Stimulated activated naive CD8-positive, alpha-beta T cell treated with anti-CD3 and anti-CD28 coated beads, Interleukin-15, Interleukin-2, amounts not matched to agents 100 ng/mL and 50 ng/mL, for 24 hours (primary cell): ENCODE measurements around the gene IMMP1L.

Experiments
- H3K27ac Mint-ChIP-seq: one replicate; pipeline ENCODE4 v1.8.0; 2021; ENCODE audit warnings: mild to moderate bottlenecking, mixed read lengths
- H3K27me3 Mint-ChIP-seq: one replicate; pipeline ENCODE4 v1.8.0; 2021; ENCODE audit warnings: mixed read lengths
- H3K36me3 Mint-ChIP-seq: one replicate; pipeline ENCODE4 v1.8.0; 2021; ENCODE audit warnings: low read depth, mixed read lengths
- H3K4me1 Mint-ChIP-seq: one replicate; pipeline ENCODE4 v1.8.0; 2021; ENCODE audit warnings: low read depth, mixed read lengths
- H3K4me3 Mint-ChIP-seq: one replicate; pipeline ENCODE4 v1.8.0; 2021; ENCODE audit warnings: mild to moderate bottlenecking, mixed read lengths
- H3K9me3 Mint-ChIP-seq: one replicate; pipeline ENCODE4 v1.8.0; 2021; ENCODE audit warnings: mixed read lengths

IMMP1L gene

DNA sequence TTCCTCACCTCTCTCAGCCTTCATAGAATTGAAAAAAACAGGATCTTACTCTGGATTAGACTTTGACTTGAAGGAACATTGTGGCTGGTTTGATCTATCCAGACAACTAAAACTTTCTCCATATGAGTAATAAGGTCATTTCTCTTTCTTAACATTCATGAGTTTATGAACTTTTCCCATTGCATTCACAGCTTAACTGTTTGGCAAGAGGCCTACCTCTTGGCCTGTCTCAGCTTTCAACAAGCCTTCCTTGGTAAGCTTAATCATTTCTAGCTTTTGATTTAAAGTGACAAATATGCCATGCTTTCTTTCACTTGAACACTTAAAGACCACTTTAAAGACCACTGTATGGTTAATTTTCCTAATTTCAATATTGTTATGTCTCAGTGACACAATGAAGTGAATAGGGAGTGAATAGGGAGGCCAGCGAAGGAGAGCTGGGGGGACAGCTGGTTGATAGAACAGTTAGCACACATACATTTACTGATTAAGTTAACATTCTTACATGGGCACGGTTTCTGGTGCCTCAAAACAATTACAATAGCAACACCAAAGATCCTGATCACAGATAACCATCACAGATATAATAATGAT, 17.0 kb downstream of the IMMP1L start:
- H3K4me3 Mint-ChIP-seq, result no peak overlapping the region
- H3K27me3 Mint-ChIP-seq, result no peaks in the 10 kb centered on the region
- H3K4me1 Mint-ChIP-seq, result peaks cover 28% of the 10 kb centered on the region
- peaks cover 53% of the 10 kb centered on the region for H3K36me3 Mint-ChIP-seq
- H3K9me3 Mint-ChIP-seq, result peaks cover 23% of the 10 kb centered on the region
- no peak overlapping the region for H3K27ac Mint-ChIP-seq

DNA sequence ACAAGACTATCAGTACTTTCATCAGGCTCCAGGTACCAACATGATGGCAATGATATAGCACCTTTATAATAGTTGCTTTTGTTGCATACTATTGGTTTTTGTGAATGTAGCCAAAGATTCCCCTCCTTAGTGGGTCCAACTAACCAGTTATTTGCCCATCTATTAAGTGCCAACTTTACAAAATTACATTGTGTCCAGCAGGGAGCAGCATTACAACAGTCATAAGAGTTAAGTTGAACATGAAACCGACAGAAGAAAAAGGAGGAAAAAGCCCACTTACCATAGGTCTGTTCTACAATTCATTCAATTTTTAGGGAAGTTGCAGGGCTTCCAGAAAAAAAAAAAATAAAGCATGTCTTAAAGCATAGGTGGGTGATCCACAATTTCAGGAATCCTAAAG, 21.6 kb downstream of the IMMP1L start:
- Mint-ChIP-seq H3K9me3 (peaks cover 4% of the 10 kb centered on the region), H3K4me3 (no peak overlapping the region), H3K27ac (no peak overlapping the region)

DNA sequence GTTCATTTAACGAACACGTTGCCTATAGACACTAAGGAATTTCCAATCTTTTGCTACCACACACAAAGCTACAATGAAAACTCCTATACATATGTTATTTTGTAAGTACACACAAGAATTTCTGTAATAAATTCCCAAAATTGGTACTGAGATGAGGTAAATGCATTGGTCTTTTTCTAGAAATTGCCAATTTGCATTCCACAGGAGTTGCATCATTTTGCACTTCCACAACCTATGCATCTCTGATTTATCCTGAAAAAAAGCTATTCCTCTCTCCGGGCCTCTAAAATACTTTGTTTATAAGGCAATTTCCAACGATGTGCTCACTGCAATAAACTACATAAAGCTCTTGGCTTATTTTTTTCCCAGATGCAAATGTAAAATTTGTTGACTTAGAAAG, 24.9 kb downstream of the IMMP1L start:
- no peak overlapping the region for H3K27ac Mint-ChIP-seq
- peaks cover 3% of the 10 kb centered on the region for H3K36me3 Mint-ChIP-seq
- no peaks in the 10 kb centered on the region for H3K4me1 Mint-ChIP-seq
- H3K27me3 Mint-ChIP-seq, result no peaks in the 10 kb centered on the region
- H3K4me3 Mint-ChIP-seq, result no peak overlapping the region
- H3K9me3 Mint-ChIP-seq, result no peaks in the 10 kb centered on the region

More for the DNA sequence above, 21.6 kb downstream of the IMMP1L start:
- Mint-ChIP-seq H3K36me3 (peaks cover 19% of the 10 kb centered on the region), H3K4me1 (peaks cover 13% of the 10 kb centered on the region), H3K27me3 (no peaks in the 10 kb centered on the region)

DNA sequence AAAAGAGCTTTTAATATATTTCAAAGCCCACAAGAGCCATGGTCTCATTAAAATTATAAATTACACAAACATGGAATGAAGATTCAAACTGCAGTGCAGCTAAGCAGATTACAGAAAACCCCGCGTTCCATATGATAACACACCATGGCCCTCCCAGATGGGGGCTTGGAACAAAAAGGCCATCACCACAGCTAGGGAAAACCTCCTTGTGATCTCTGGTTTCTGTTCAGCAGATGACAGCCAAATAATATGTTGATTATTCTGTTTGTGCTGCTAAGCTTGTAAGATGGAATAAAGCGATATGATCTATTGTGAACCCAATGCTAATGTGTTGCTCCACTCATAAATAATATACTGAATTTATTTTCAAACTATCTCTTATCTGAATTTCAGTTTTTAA, 28.5 kb downstream of the IMMP1L start:
- H3K4me1 Mint-ChIP-seq, result no peaks in the 10 kb centered on the region
- peaks cover 6% of the 10 kb centered on the region for H3K36me3 Mint-ChIP-seq
- H3K27ac Mint-ChIP-seq, result no peak overlapping the region
- no peak overlapping the region for H3K4me3 Mint-ChIP-seq
- no peaks in the 10 kb centered on the region for H3K27me3 Mint-ChIP-seq
- H3K9me3 Mint-ChIP-seq, result no peaks in the 10 kb centered on the region

DNA sequence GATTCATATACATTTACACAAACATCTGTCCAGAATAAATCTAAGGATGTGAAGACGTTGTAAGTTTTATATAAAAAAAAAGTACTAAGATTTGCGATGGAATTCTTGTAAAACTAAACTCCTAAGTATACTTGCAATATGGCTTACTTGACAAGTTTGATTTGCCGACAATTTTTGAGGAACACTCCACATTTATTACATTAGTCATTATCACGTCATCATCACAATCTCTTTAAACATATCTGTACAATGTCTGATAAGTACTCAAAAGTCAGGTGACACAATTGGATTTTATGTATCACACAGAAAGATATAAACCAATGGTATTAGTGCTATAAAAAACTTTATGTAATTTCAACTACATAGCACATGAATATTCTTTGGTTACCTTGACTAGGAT, 30.4 kb downstream of the IMMP1L start:
- no peaks in the 10 kb centered on the region for H3K4me1 Mint-ChIP-seq
- H3K36me3 Mint-ChIP-seq, result peaks cover 8% of the 10 kb centered on the region
- H3K9me3 Mint-ChIP-seq, result no peaks in the 10 kb centered on the region
- no peak overlapping the region for H3K4me3 Mint-ChIP-seq
- H3K27me3 Mint-ChIP-seq, result no peaks in the 10 kb centered on the region
- H3K27ac Mint-ChIP-seq, result no peak overlapping the region

DNA sequence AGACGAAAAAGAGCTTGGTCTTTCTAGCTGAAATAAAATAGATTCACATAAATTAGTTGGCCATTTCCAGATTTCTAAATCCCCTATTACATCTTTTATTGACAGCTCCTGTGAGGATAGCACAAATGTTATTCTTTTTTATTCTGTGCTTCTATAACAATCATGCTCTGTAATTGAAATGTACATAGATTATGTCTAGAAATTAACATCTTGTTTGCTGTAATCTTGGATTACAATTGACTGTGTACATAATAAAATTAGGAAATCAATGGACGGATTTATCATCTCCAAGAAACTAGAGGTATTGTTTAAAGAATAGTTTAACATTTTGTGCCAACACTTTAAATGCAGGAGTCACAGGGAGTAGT, 31.2 kb downstream of the IMMP1L start:
- Mint-ChIP-seq H3K4me3 (no peak overlapping the region), H3K4me1 (no peaks in the 10 kb centered on the region), H3K9me3 (no peaks in the 10 kb centered on the region), H3K36me3 (peaks cover 12% of the 10 kb centered on the region), H3K27ac (no peak overlapping the region), H3K27me3 (no peaks in the 10 kb centered on the region)

DNA sequence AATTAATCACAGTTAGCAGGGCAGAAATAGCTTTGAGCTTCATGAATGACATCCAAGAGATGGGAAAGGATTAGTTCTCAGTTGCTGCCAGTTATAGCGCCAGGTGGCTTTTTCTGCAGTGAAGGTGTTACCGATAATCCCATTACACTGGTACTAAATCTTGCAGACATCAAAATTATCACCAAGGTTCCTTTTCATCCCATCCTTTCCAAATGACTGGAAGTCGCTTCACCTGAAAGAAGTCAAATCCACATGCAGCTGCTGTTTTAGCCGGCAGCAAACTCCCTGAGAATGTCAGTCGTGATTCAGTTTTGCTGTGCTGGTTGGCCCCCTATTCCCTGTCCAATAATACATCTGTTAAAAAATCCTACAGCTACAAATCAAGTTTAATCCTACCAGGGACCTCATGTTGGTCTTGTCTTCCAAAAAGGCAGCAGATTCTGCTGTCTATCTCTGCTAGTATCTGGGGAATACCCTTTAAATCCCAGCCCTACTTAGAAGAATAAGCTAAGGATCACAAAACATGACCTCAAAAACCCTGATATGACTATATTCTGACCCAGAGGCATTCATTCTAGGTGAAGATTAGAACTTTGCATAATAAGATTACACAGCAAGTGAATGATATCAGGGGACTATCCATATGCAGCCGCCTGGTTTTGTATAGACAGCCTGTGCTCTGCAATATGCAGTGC, 31.7 kb downstream of the IMMP1L start:
- Mint-ChIP-seq H3K27ac (no peak overlapping the region), H3K36me3 (peaks cover 12% of the 10 kb centered on the region), H3K9me3 (no peaks in the 10 kb centered on the region), H3K4me1 (no peaks in the 10 kb centered on the region), H3K4me3 (no peak overlapping the region), H3K27me3 (no peaks in the 10 kb centered on the region)

DNA sequence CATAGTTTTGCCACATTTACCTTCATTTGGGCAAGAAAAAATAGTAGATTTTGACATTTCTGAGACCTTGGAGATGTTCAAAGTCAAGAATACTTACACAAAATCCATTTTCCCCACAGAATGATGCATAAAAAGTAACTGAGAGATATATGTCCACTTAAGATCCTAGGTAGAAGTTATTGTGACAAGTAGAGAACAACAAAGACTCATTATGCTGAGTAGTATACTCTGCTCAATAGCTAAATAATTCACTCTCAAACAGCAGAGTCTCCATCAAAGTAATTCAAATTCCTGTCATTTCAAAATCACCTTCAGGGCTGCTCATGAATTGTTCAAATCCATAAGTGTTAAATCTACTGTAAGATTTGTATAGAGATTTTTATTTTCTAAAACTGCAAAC, 35.3 kb downstream of the IMMP1L start:
- Mint-ChIP-seq H3K4me3 (no peak overlapping the region), H3K27me3 (no peaks in the 10 kb centered on the region), H3K9me3 (peaks cover 3% of the 10 kb centered on the region), H3K27ac (no peak overlapping the region), H3K4me1 (no peaks in the 10 kb centered on the region), H3K36me3 (peaks cover 22% of the 10 kb centered on the region)

DNA sequence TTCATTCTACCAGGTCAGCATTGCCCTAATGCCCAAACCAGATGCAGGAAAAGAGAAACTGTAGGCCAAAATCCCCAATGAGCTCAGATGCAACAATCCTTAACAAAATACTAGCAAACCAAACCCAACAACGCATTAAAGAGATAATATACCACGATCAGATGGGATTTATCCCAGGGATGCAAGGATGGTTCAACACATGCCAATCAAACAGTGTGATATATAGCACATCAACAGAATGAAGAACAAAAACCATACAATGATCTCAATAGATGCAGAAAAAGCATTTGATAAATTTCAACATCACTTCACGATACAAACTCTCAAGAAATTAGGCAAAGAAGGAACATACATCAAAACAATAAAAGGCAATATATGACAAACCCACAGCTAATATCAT, 45.0 kb downstream of the IMMP1L start:
- no peak overlapping the region for H3K4me3 Mint-ChIP-seq
- H3K27ac Mint-ChIP-seq, result no peak overlapping the region
- H3K4me1 Mint-ChIP-seq, result no peaks in the 10 kb centered on the region
- H3K27me3 Mint-ChIP-seq, result no peaks in the 10 kb centered on the region
- H3K9me3 Mint-ChIP-seq, result peaks cover 15% of the 10 kb centered on the region
- peaks cover 57% of the 10 kb centered on the region for H3K36me3 Mint-ChIP-seq

DNA sequence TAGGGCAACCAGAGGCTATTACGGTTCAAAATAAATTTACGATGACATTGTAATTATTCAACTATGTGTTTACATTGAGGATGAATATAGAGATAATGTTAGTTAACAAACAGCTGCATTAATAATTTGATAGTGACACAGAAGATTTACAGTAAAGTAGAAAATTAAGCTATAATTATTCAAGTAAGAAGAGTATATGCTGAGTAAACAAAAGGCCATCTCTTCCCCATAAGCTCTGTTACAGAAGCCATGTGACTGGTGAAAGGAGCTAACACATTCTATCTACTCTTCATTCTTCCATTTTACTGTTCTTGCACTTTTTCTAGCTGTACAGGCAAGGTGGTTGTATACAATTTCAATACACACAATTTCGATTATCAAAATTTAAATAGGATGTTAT, 54.2 kb downstream of the IMMP1L start:
- no peaks in the 10 kb centered on the region for H3K4me1 Mint-ChIP-seq
- H3K27me3 Mint-ChIP-seq, result no peaks in the 10 kb centered on the region
- H3K36me3 Mint-ChIP-seq, result peaks cover 49% of the 10 kb centered on the region
- no peaks in the 10 kb centered on the region for H3K9me3 Mint-ChIP-seq
- no peak overlapping the region for H3K4me3 Mint-ChIP-seq
- H3K27ac Mint-ChIP-seq, result no peak overlapping the region

DNA sequence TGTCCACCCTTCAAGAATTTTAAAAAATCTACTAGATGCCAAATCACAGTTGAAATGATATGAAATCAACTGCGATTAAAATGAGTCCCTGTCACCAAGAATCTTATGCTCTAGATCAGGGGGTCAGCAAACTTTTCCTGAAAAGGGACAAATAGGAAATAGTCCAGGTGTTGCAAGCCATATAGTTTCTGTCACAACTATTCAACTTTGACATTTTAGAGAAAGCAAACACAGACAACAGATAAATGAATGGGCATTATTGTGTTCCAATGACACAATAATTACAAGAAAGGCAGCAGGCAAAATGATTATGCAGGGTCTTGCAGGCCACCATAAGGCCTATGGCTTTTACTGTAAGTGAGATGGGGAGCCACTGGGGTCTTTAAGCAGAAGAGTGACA, 58.6 kb downstream of the IMMP1L start:
- Mint-ChIP-seq H3K27ac (no peak overlapping the region), H3K4me3 (no peak overlapping the region), H3K36me3 (peaks cover 52% of the 10 kb centered on the region), H3K9me3 (peaks cover 4% of the 10 kb centered on the region), H3K27me3 (no peaks in the 10 kb centered on the region), H3K4me1 (no peaks in the 10 kb centered on the region)

DNA sequence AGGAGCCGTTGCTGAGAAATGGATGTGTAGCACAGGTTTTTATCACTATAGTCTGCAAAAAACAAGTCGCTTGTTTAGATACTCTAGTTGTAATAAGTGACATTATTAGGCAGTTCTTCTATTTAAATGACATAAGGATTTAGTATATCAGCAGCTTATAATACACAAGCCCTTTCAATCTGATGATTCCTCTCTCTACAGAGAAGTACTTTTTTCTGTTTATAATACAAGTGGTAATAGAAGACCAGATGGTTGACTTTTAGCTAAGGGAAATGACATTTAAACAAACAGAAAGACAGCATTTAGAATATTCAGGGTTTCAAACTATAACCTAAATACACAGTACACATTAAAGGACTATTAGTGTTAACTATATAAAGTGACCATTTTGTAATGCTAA, 60.4 kb downstream of the IMMP1L start:
- Mint-ChIP-seq H3K4me3 (no peak overlapping the region), H3K27ac (no peak overlapping the region), H3K9me3 (peaks cover 4% of the 10 kb centered on the region), H3K36me3 (peaks cover 46% of the 10 kb centered on the region), H3K27me3 (no peaks in the 10 kb centered on the region), H3K4me1 (no peaks in the 10 kb centered on the region)

DNA sequence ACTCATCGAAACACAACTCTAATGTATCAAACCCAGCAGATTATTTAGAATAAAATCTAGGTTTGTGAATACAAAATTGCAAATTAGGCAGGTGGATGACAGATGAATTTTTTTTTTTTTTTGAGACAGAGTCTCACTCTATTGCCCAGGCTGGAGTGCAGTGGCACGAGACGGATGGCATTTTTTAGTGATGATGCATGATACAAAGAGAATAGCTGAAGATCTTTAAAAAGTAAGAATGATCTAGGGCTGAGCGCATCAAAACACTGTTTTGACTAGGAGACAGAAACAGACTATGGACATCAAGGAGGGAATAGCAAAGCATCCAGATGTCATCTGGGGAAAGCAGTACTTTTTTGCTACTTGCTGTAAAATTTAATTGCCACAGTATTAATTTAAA, 63.8 kb downstream of the IMMP1L start:
- no peaks in the 10 kb centered on the region for H3K4me1 Mint-ChIP-seq
- H3K27me3 Mint-ChIP-seq, result no peaks in the 10 kb centered on the region
- H3K4me3 Mint-ChIP-seq, result no peak overlapping the region
- H3K9me3 Mint-ChIP-seq, result peaks cover 4% of the 10 kb centered on the region
- peaks cover 23% of the 10 kb centered on the region for H3K36me3 Mint-ChIP-seq
- H3K27ac Mint-ChIP-seq, result no peak overlapping the region

DNA sequence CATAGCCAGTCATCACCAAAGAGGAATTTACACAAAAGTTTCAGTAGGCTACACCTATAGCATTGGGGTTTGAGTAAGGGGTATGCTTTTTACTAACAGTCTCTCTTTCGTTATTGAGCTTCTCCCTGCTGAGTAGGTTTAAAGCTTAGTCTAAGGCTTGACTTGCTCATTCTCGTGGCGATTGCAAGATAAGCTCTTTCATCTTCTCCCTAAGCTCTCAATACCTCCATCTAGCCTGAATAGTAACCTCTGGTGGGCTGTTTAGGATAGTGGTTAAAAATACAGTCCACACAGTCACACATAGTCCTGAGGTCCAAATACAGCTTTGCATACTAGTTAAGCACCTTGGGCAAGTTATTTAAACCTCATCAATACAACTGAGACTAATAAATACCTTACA, 65.6 kb downstream of the IMMP1L start:
- no peaks in the 10 kb centered on the region for H3K4me1 Mint-ChIP-seq
- H3K36me3 Mint-ChIP-seq, result peaks cover 28% of the 10 kb centered on the region
- no peak overlapping the region for H3K27ac Mint-ChIP-seq
- peaks cover 8% of the 10 kb centered on the region for H3K9me3 Mint-ChIP-seq
- H3K4me3 Mint-ChIP-seq, result no peak overlapping the region
- H3K27me3 Mint-ChIP-seq, result no peaks in the 10 kb centered on the region

DNA sequence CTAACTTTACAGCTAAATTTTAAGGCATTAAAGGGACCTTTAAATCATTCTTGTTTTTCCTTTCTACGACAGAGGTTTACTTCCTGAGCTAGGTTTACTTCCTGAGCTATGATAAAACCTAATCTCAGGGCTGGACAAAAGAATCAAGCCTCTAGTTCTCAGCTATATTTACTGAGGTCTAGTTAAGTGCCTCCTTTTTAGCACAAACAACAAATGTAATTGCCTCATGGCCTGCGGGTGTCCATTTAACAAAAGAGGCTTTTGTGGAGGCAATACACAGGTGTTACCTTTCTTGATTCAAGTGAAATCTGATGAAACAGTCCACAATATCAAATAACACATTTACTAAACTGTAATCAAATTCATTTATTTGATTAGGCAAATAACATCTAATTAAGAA, 67.3 kb downstream of the IMMP1L start:
- no peak overlapping the region for H3K4me3 Mint-ChIP-seq

DNA sequence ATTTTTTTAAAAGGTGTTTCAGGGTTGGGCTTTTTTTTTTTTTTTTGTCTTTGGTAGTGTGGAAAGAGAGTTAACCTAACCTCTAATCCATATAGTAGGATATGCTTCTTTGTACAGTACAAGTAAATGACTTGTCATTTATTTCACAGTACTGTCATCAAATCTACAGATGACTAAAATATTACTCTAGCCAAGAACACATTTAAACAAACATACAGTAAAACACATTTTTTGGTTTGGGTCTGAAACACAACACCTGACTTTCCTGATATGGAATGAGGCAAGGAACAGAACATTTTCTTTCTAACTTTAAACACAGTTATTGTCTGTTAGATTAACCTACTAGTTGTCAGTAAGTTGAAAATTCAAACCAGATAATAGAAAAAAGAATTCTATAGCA, 68.1 kb downstream of the IMMP1L start:
- H3K27ac Mint-ChIP-seq, result no peak overlapping the region
- H3K9me3 Mint-ChIP-seq, result peaks cover 12% of the 10 kb centered on the region
- no peak overlapping the region for H3K4me3 Mint-ChIP-seq
- H3K27me3 Mint-ChIP-seq, result no peaks in the 10 kb centered on the region
- H3K36me3 Mint-ChIP-seq, result peaks cover 14% of the 10 kb centered on the region
- H3K4me1 Mint-ChIP-seq, result peaks cover 14% of the 10 kb centered on the region

More for the DNA sequence above, 67.3 kb downstream of the IMMP1L start:
- Mint-ChIP-seq H3K4me1 (peaks cover 14% of the 10 kb centered on the region), H3K27ac (no peak overlapping the region), H3K36me3 (peaks cover 20% of the 10 kb centered on the region), H3K9me3 (peaks cover 13% of the 10 kb centered on the region), H3K27me3 (no peaks in the 10 kb centered on the region)
